ENCODE data around the gene SAXO1. TPM values are rescaled to one million over a fixed set of nuclear protein-coding genes. Genes with fewer than 3 reads are reported as not detected.

SAXO1 gene
- total RNA-seq, 1 experiment from 2014 or later, result 0.20 TPM

- intact Hi-C loops (cut with micrococcal nuclease; ENCODE audit: unreplicated experiment), result no loop called here
- Mint-ChIP-seq H3K36me3 (ENCODE audit: insufficient read depth, unreplicated experiment) (no peaks in the 10 kb centered on the region), H3K4me1 (ENCODE audit: low read depth, unreplicated experiment) (no peaks in the 10 kb centered on the region), H3K4me3 (ENCODE audit: unreplicated experiment) (no peak overlapping the region), H3K27ac (ENCODE audit: unreplicated experiment) (no peak overlapping the region), H3K9me3 (ENCODE audit: unreplicated experiment) (peaks cover 4% of the 10 kb centered on the region), H3K27me3 (ENCODE audit: insufficient read depth, unreplicated experiment) (peaks cover 2% of the 10 kb centered on the region)
- ChIA-PET POLR2A (no interaction called here), CTCF (no interaction called here)
- no TSS peak for BruUV-seq (replicated peaks)
- Histone ChIP-seq H3K4me1 (no peaks in the 10 kb centered on the region), H3K9me3 (no peaks in the 10 kb centered on the region), H3K4me3 (ENCODE audit: low read depth, low read length) (no peak overlapping the region), H3K27me3 (replicated peaks; ENCODE audit: control insufficient read depth, insufficient read depth, low read length) (no peaks in the 10 kb centered on the region), H3K36me3 (ENCODE audit: control insufficient read depth, insufficient read depth, low read length) (no peaks in the 10 kb centered on the region)
- no peak for TF ChIP-seq CTCF (IDR thresholded peaks at IDR 0.05; ENCODE audit: insufficient read depth in 1 of 2, low read depth in 1 of 2, low read length in 1 of 2, severe bottlenecking in 1 of 2, unreplicated experiment in 1 of 2)
- no peak for DNase-seq
Observed at GRCh38 chr9:18889550-18889949, 143.5 kb downstream of the SAXO1 start.

GRCh38 chr9:18888290-18888689 is 144.7 kb downstream of the SAXO1 start:
- Histone ChIP-seq H3K36me3 (ENCODE audit: control insufficient read depth, insufficient read depth, low read length) (no peaks in the 10 kb centered on the region), H3K4me3 (ENCODE audit: low read depth, low read length) (no peak overlapping the region), H3K27me3 (replicated peaks; ENCODE audit: control insufficient read depth, insufficient read depth, low read length) (no peaks in the 10 kb centered on the region), H3K9me3 (no peaks in the 10 kb centered on the region), H3K4me1 (no peaks in the 10 kb centered on the region)
- peaks cover 3% of the 10 kb centered on the region for H3K27me3 Mint-ChIP-seq (ENCODE audit: insufficient read depth, unreplicated experiment)
- ChIA-PET CTCF (no interaction called here), POLR2A (no interaction called here)
- intact Hi-C loops (cut with micrococcal nuclease; ENCODE audit: unreplicated experiment), result no loop called here
- no peak for TF ChIP-seq CTCF (IDR thresholded peaks at IDR 0.05; ENCODE audit: insufficient read depth in 1 of 2, low read depth in 1 of 2, low read length in 1 of 2, severe bottlenecking in 1 of 2, unreplicated experiment in 1 of 2)
- H3K4me1 Mint-ChIP-seq (ENCODE audit: low read depth, unreplicated experiment), result no peaks in the 10 kb centered on the region
- no TSS peak for BruUV-seq (replicated peaks)
- no peak overlapping the region for H3K27ac Mint-ChIP-seq (ENCODE audit: unreplicated experiment)
- H3K4me3 Mint-ChIP-seq (ENCODE audit: unreplicated experiment), result no peak overlapping the region
- no peaks in the 10 kb centered on the region for H3K36me3 Mint-ChIP-seq (ENCODE audit: insufficient read depth, unreplicated experiment)
- no peaks in the 10 kb centered on the region for H3K9me3 Mint-ChIP-seq (ENCODE audit: unreplicated experiment)
- no peak for DNase-seq

GRCh38 chr9:18887546-18887945 is 145.5 kb downstream of the SAXO1 start:
- no peaks in the 10 kb centered on the region for H3K9me3 Mint-ChIP-seq (ENCODE audit: unreplicated experiment)
- DNase-seq, result no peak
- no peak for TF ChIP-seq CTCF (IDR thresholded peaks at IDR 0.05; ENCODE audit: insufficient read depth in 1 of 2, low read depth in 1 of 2, low read length in 1 of 2, severe bottlenecking in 1 of 2, unreplicated experiment in 1 of 2)
- peaks cover 3% of the 10 kb centered on the region for H3K27me3 Mint-ChIP-seq (ENCODE audit: insufficient read depth, unreplicated experiment)
- Histone ChIP-seq H3K36me3 (ENCODE audit: control insufficient read depth, insufficient read depth, low read length) (no peaks in the 10 kb centered on the region), H3K4me3 (ENCODE audit: low read depth, low read length) (no peak overlapping the region), H3K4me1 (no peaks in the 10 kb centered on the region), H3K9me3 (no peaks in the 10 kb centered on the region), H3K27me3 (replicated peaks; ENCODE audit: control insufficient read depth, insufficient read depth, low read length) (no peaks in the 10 kb centered on the region)
- CTCF ChIA-PET, result no interaction called here
- no TSS peak for BruUV-seq (replicated peaks)
- POLR2A ChIA-PET, result no interaction called here
- intact Hi-C loops (cut with micrococcal nuclease; ENCODE audit: unreplicated experiment), result no loop called here
- H3K4me3 Mint-ChIP-seq (ENCODE audit: unreplicated experiment), result no peak overlapping the region
- no peak overlapping the region for H3K27ac Mint-ChIP-seq (ENCODE audit: unreplicated experiment)
- no peaks in the 10 kb centered on the region for H3K4me1 Mint-ChIP-seq (ENCODE audit: low read depth, unreplicated experiment)
- H3K36me3 Mint-ChIP-seq (ENCODE audit: insufficient read depth, unreplicated experiment), result no peaks in the 10 kb centered on the region

Measured in Caco-2 (cell line).